OCI-LY7 (cell line): ENCODE data around the gene DPH6. TPM values are rescaled to one million over a fixed set of nuclear protein-coding genes. Genes with fewer than 3 reads are reported as not detected.
A peak's percentile ranks its signal among the peaks of the same experiment; 100 is the strongest.

Source experiments
- BruUV-seq: library from RNA; stranded (reverse); fragments of 400-500 nt; replicated peaks from 2 replicates; lab custom pipeline; 2021; lab: Mats Ljungman, UMichigan
- CTCF ChIA-PET: fragments of 300-600 bp; sonication (Branson Sonifier 250); formaldehyde crosslinking; loops from one replicate; lab custom pipeline; 2022; ENCODE audit warnings: antibody characterized with exemption; ENCODE audit not compliant: unreplicated experiment; lab: Charles Lee
- POLR2A ChIA-PET: fragments of 300-600 bp; sonication (Branson Sonifier 250); formaldehyde crosslinking; loops from one replicate; lab custom pipeline; 2022; ENCODE audit warnings: antibody characterized with exemption; lab: Charles Lee
- DNase-seq: peaks from one replicate; pipeline ENCODE4 v3.0.0-alpha.2; 2015; ENCODE audit warnings: low spot score
- H2AFZ ChIP-seq: fragments of 200-600 bp; sonication (generic), shearing (Covaris generic); 2 replicates; pipeline ENCODE4 v1.6.1; 2014; ENCODE audit warnings: mild to moderate bottlenecking, antibody characterized with exemption, low read length, moderate library complexity
- H3K27ac ChIP-seq: fragments of 200-600 bp; sonication (generic); 2 replicates; pipeline ENCODE4 v1.5.1; 2014; ENCODE audit warnings: mixed run types, low read depth, mild to moderate bottlenecking, moderate library complexity, low read length, inconsistent platforms; ENCODE audit not compliant: poor library complexity, severe bottlenecking
- H3K36me3 ChIP-seq: fragments of 200-600 bp; sonication (generic); 2 replicates; pipeline ENCODE4 v1.6.1; 2014; ENCODE audit warnings: mild to moderate bottlenecking, antibody characterized with exemption, low read length, moderate library complexity, mixed read lengths; ENCODE audit not compliant: insufficient read depth
- H3K4me1 ChIP-seq: fragments of 200-600 bp; sonication (generic); 2 replicates; pipeline ENCODE4 v1.5.1; 2014; ENCODE audit warnings: mild to moderate bottlenecking, low read length; ENCODE audit not compliant: insufficient read depth, poor library complexity, severe bottlenecking
- H3K4me2 ChIP-seq: fragments of 200-600 bp; sonication (generic); 2 replicates; pipeline ENCODE4 v1.6.1; 2014; ENCODE audit warnings: mild to moderate bottlenecking, low read length
- H3K4me3 ChIP-seq: fragments of 200-600 bp; sonication (generic); 2 replicates; pipeline ENCODE4 v1.5.1; 2014; ENCODE audit warnings: mild to moderate bottlenecking, low read depth, low read length; ENCODE audit not compliant: poor library complexity, severe bottlenecking
- H3K79me2 ChIP-seq: fragments of 200-600 bp; sonication (generic); 2 replicates; pipeline ENCODE4 v1.6.1; 2016; ENCODE audit warnings: low read depth, mild to moderate bottlenecking, low read length, moderate library complexity, mixed read lengths; ENCODE audit not compliant: insufficient read depth
- H3K9me2 ChIP-seq: fragments of 200-600 bp; sonication (generic); 2 replicates; pipeline ENCODE4 v1.6.1; 2016; ENCODE audit warnings: mild to moderate bottlenecking, low read length, mixed read lengths; ENCODE audit not compliant: insufficient read depth
- H3K9me3 ChIP-seq: fragments of 200-600 bp; sonication (generic); 2 replicates; pipeline ENCODE4 v1.6.1; 2014; ENCODE audit warnings: mild to moderate bottlenecking, mixed run types, low read length, mixed read lengths
- H4K20me1 ChIP-seq: fragments of 200-600 bp; sonication (generic); 2 replicates; pipeline ENCODE4 v1.6.1; 2014; ENCODE audit warnings: mild to moderate bottlenecking, antibody characterized with exemption, low read length, moderate library complexity, mixed read lengths; ENCODE audit not compliant: insufficient read depth
- CTCF ChIP-seq: fragments of 200-600 bp; sonication (generic); conservative IDR thresholded peaks from 2 replicates; pipeline ENCODE4 v1.5.1; 2014; ENCODE audit warnings: mild to moderate bottlenecking, antibody characterized with exemption, low read length, moderate library complexity, mixed read lengths
- EZH2phosphoT487 ChIP-seq: fragments of 200-600 bp; sonication (generic); IDR thresholded peaks from 2 replicates; pipeline ENCODE4 v1.6.1; 2018; ENCODE audit warnings: low read depth, borderline replicate concordance, mild to moderate bottlenecking, mixed run types, antibody characterized with exemption, low read length, moderate library complexity, mixed read lengths
- intact Hi-C: fragments of 100-400 bp; cut with micrococcal nuclease; formaldehyde crosslinking; loops from one replicate; pipeline ENCODE4 v1.10.0; 2022; ENCODE audit not compliant: unreplicated experiment
- total RNA-seq, 2 experiments: library from RNA; depleted of rRNA in 1 of 2; stranded (reverse); fragments of >200 nt in 1 of 2; shearing (Covaris generic) in 1 of 2; gene quantifications; 2 replicates each; pipeline ENCODE4 v1.2.3, GENCODE V29; 2014 to 2022

DPH6 gene
- total RNA-seq, 2 experiments from 2014 or later: 12.6 to 21.4 TPM

GRCh38 chr15:35548435-35548834, 2.5 kb upstream of the DPH6 start:
- no peaks in the 10 kb centered on the region for H4K20me1 ChIP-seq
- H3K27ac ChIP-seq: no peak overlapping the region
- H3K79me2 ChIP-seq: no peaks in the 10 kb centered on the region
- H3K4me2 ChIP-seq: no peak overlapping the region
- no peak overlapping the region for H2AFZ ChIP-seq
- H3K9me2 ChIP-seq: no peaks in the 10 kb centered on the region
- TF ChIP-seq EZH2phosphoT487 (no peak), CTCF (no peak)
- no peak overlapping the region for H3K4me3 ChIP-seq
- H3K4me1 ChIP-seq: peaks cover 15% of the 10 kb centered on the region
- intact Hi-C loops: loop anchor here (5.0 to 10.0 kb wide), 2 partner anchors 1026 to 1554 kb away; partner anchors contain the start of genes CDIN1 and MEIS2
- DNase-seq: no peak
- ChIA-PET POLR2A (no interaction called here), CTCF (no interaction called here)
- H3K36me3 ChIP-seq: no peaks in the 10 kb centered on the region
- no TSS peak for BruUV-seq
- H3K9me3 ChIP-seq: no peaks in the 10 kb centered on the region

GRCh38 chr15:35547775-35548364, 1.9 kb upstream of the DPH6 start:
- no peak overlapping the region for H3K4me2 ChIP-seq
- ChIA-PET CTCF (no interaction called here), POLR2A (no interaction called here)
- no peaks in the 10 kb centered on the region for H3K9me2 ChIP-seq
- H3K79me2 ChIP-seq: no peaks in the 10 kb centered on the region
- no peak overlapping the region for H3K4me3 ChIP-seq
- H3K36me3 ChIP-seq: no peaks in the 10 kb centered on the region
- intact Hi-C loops: loop anchor here (5.0 to 10.0 kb wide), 2 partner anchors 1027 to 1554 kb away; partner anchors contain the start of genes CDIN1 and MEIS2
- TF ChIP-seq EZH2phosphoT487 (no peak), CTCF (no peak)
- H3K9me3 ChIP-seq: no peaks in the 10 kb centered on the region
- no TSS peak for BruUV-seq
- H3K27ac ChIP-seq: no peak overlapping the region
- H2AFZ ChIP-seq: no peak overlapping the region
- H3K4me1 ChIP-seq: peaks cover 15% of the 10 kb centered on the region
- DNase-seq: peak; percentile 3
- H4K20me1 ChIP-seq: no peaks in the 10 kb centered on the region
